ENCODE data around the gene POFUT2. TPM values are rescaled to one million over a fixed set of nuclear protein-coding genes. Genes with fewer than 3 reads are reported as not detected.

Gene POFUT2
- polyA plus RNA-seq, 2 of the 4 experiments (the other 2 are of a cell fraction), result 10.7 to 16.6 TPM

GRCh38 chr21:45236481-45236880 is 51.2 kb downstream of the POFUT2 start:
- no peaks in the 10 kb centered on the region for H3K4me1 ChIP-seq
- H3K9me3 ChIP-seq, result 0 out of 3 replicates have a peak, but pooled peaks cover 6% of the 10 kb centered on the region
- no peak for ATAC-seq
- H3K27ac ChIP-seq, result no peak overlapping the region
- ChIA-PET CTCF (interaction anchor here (1.2 kb wide), 1 partner anchor 96 kb away, joined by 4 read pairs; no protein-coding TSS in a partner anchor), POLR2A (no interaction called here)
- FAIRE-seq, result no peak
- no peak for DNase-seq (ENCODE audit: low read depth in 1 of 2, low spot score in 1 of 2)
- WGBS (ENCODE audit: missing lambda C conversion rate), result 8% methylated on average over 2 of the region's 2 CpGs
- TF ChIP-seq CHD4 (IDR thresholded peaks at IDR 0.05; ENCODE audit: borderline replicate concordance), result no peak
- no peak for TF ChIP-seq TP53 (CRISPR knock-in tag; IDR thresholded peaks at IDR 0.05)
- no peak for TF ChIP-seq HES2 (IDR thresholded peaks at IDR 0.05)
- TF ChIP-seq EHMT2 (IDR thresholded peaks at IDR 0.05; ENCODE audit: low read depth), result no peak
- TF ChIP-seq ZC3H11A (IDR thresholded peaks at IDR 0.05), result no peak
- TF ChIP-seq CBX2 (IDR thresholded peaks at IDR 0.05; ENCODE audit: borderline replicate concordance, low read depth), result no peak
- TF ChIP-seq NPAS2 (CRISPR knock-in tag; IDR thresholded peaks at IDR 0.05; ENCODE audit: borderline replicate concordance), result no peak
- TF ChIP-seq ZFP36 (IDR thresholded peaks at IDR 0.05; ENCODE audit: borderline replicate concordance, partially characterized antibody), result no peak
- no peak for TF ChIP-seq ATOH8 (CRISPR knock-in tag; IDR thresholded peaks at IDR 0.05; ENCODE audit: low read depth)
- TF ChIP-seq HOXB13 (CRISPR knock-in tag; IDR thresholded peaks at IDR 0.05; ENCODE audit: low read depth), result no peak
- TF ChIP-seq CEBPB (IDR thresholded peaks at IDR 0.05), result no peak
- no peak for TF ChIP-seq RNF2 (IDR thresholded peaks at IDR 0.05; ENCODE audit: borderline replicate concordance, low read depth)
- no peak for TF ChIP-seq ELK1 (IDR thresholded peaks at IDR 0.05; ENCODE audit: low read depth, low read length)
- no peak for TF ChIP-seq CBX8 (IDR thresholded peaks at IDR 0.05)
- TF ChIP-seq POLR2AphosphoS2 (conservative IDR thresholded peaks at IDR 0.05; ENCODE audit: low read length), result no peak
- H3K4me3 ChIP-seq, result no peak overlapping the region
- no peak overlapping the region for H3K4me2 ChIP-seq

- CTCF ChIA-PET, result interaction anchor here (1.4 kb wide), 1 partner anchor 42 kb away, joined by 3 read pairs; no protein-coding TSS in a partner anchor
- Histone ChIP-seq H3K4me3 (no peak overlapping the region), H3K9me3 (0 out of 3 replicates have a peak, but pooled peaks cover 6% of the 10 kb centered on the region), H3K4me1 (no peaks in the 10 kb centered on the region), H3K27ac (no peak overlapping the region), H3K4me2 (no peak overlapping the region)
- no peak for DNase-seq (ENCODE audit: low read depth in 1 of 2, low spot score in 1 of 2)
- no peak for ATAC-seq
- POLR2A ChIA-PET, result no interaction called here
- WGBS (ENCODE audit: missing lambda C conversion rate), result 70% methylated on average over 6 of the region's 6 CpGs
- FAIRE-seq, result no peak
- TF ChIP-seq CEBPB (IDR thresholded peaks at IDR 0.05) (no peak), HDAC2 (IDR thresholded peaks at IDR 0.05) (no peak), JUN (IDR thresholded peaks at IDR 0.05) (no peak), NPAS2 (CRISPR knock-in tag; IDR thresholded peaks at IDR 0.05; ENCODE audit: borderline replicate concordance) (no peak), MAX (IDR thresholded peaks at IDR 0.05) (no peak), FOSL2 (IDR thresholded peaks at IDR 0.05) (no peak), FOSL2 (CRISPR knock-in tag; IDR thresholded peaks at IDR 0.05) (no peak), BCL3 (IDR thresholded peaks at IDR 0.05) (no peak), ZSCAN20 (CRISPR knock-in tag; IDR thresholded peaks at IDR 0.05) (no peak), ESRRA (IDR thresholded peaks at IDR 0.05; ENCODE audit: borderline replicate concordance, low read length) (no peak), JUNB (IDR thresholded peaks at IDR 0.05) (no peak), EP300 (IDR thresholded peaks at IDR 0.05) (no peak), BHLHE40 (IDR thresholded peaks at IDR 0.05; ENCODE audit: low read depth, low read length) (no peak), RAD21 (conservative IDR thresholded peaks at IDR 0.05 in 1 of 2, IDR thresholded peaks at IDR 0.05 in 1 of 2) (no peak), CTCF (IDR thresholded peaks at IDR 0.05) (no peak), CBX8 (IDR thresholded peaks at IDR 0.05) (no peak)
These were observed 52.2 kb downstream of the POFUT2 start for GRCh38 chr21:45235488-45235887.
